ENCODE measurements around the gene COA5.

DNA sequence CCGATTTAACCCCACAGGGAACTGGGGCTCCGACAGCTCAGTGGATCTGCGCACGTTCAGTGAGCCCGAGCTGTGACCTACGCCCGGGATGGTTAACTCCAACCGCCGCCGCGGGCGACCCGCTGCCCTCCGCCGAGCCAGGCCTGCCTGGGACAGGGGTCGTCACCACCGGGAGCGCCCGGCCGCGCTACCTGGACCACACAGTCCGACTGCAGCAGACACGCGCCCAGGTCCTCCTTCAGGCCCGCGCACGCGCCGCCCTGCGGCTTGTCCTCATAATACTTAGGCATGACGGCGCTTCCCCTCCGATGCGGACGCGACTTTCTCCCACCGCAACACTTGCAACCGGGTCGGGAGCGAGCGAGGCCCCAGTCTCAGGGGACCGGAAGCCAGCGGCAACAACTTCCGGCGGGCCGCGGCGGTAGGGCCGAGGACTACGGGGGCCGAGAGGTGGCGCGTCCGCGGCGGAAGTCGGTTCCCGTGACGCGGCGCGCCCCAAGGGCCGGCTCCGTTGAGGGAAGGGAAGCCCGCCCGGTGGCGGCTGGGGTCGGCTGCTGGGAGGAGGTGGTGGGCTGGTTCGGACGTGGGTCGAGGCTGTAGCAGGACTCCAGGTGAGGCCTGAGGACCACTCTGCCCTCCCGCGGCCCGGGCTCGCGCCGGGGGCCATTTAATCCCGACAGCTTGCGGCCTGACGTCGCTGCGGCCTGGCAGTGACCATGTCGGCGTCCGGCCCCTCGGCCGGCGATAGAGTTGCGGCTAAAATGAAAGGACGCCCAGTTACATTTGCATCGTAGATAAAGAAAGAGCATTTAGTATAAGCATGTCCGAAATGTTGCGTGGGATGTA lies at the start of gene COA5, which contains the start of gene UNC50:
- TF ChIP-seq, protein P1, sequence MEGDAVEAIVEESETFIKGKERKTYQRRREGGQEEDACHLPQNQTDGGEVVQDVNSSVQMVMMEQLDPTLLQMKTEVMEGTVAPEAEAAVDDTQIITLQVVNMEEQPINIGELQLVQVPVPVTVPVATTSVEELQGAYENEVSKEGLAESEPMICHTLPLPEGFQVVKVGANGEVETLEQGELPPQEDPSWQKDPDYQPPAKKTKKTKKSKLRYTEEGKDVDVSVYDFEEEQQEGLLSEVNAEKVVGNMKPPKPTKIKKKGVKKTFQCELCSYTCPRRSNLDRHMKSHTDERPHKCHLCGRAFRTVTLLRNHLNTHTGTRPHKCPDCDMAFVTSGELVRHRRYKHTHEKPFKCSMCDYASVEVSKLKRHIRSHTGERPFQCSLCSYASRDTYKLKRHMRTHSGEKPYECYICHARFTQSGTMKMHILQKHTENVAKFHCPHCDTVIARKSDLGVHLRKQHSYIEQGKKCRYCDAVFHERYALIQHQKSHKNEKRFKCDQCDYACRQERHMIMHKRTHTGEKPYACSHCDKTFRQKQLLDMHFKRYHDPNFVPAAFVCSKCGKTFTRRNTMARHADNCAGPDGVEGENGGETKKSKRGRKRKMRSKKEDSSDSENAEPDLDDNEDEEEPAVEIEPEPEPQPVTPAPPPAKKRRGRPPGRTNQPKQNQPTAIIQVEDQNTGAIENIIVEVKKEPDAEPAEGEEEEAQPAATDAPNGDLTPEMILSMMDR (IDR thresholded peaks at IDR 0.05): 0 out of 2 replicates have a peak, but pooled peaks have one; percentile 7
- peak; percentile 70; the same call in 1 of the 2 replicates for TF ChIP-seq ZFX (IDR thresholded peaks at IDR 0.05; ENCODE audit: borderline replicate concordance)

Measured in 22Rv1 (cell line).